Sigmoid colon (tissue), 7 donors: Measurements from ENCODE around the gene SERF2. TPM values are rescaled to one million over a fixed set of nuclear protein-coding genes. Genes with fewer than 3 reads are reported as not detected.

Experiments used
- DNase-seq: peaks from one replicate; pipeline ENCODE4 v3.0.0-alpha.2; 2019
- H3K27ac ChIP-seq, 4 donors: fragments of 200-600 bp; sonication (generic); one replicate each; pipeline ENCODE4 v1.5.1; 2016 to 2019; ENCODE audit warnings: mild to moderate bottlenecking in 1 of 4
- H3K27me3 ChIP-seq, 3 donors: fragments of 200-600 bp; sonication (generic); one replicate each; pipeline ENCODE4 v1.5.1; 2019; ENCODE audit warnings: mild to moderate bottlenecking in 1 of 3
- H3K36me3 ChIP-seq, 4 donors: fragments of 200-600 bp; sonication (generic); one replicate each; pipeline ENCODE4 v1.5.1; 2016 to 2019
- H3K4me1 ChIP-seq, 4 donors: fragments of 200-600 bp; sonication (generic); one replicate each; pipeline ENCODE4 v1.5.1; 2017 to 2019
- H3K4me3 ChIP-seq, 4 donors: fragments of 200-600 bp; sonication (generic); one replicate each; pipeline ENCODE4 v1.5.1; 2017 to 2019; ENCODE audit warnings: mild to moderate bottlenecking in 2 of 4, moderate library complexity in 1 of 4
- H3K9me3 ChIP-seq, 4 donors: fragments of 200-600 bp in 3 of 4; sonication (generic) in 3 of 4; one replicate each; pipeline versions ENCODE4 v1.5.1 to v1.6.1; 2013 to 2019
- EP300 ChIP-seq, 4 donors: sonication (generic); formaldehyde crosslinking; IDR thresholded peaks; one replicate each; pipeline ENCODE4 v1.6.1; 2017; ENCODE audit warnings: antibody characterized with exemption in 4 of 4
- POLR2A ChIP-seq, 2 donors: fragments of 450-650 bp; IDR thresholded peaks; one replicate each; pipeline ENCODE4 v1.6.1; 2016; ENCODE audit warnings: antibody characterized with exemption in 2 of 2, mild to moderate bottlenecking in 2 of 2, moderate library complexity in 2 of 2
- POLR2AphosphoS5 ChIP-seq, 4 donors: sonication (generic); formaldehyde crosslinking; IDR thresholded peaks; one replicate each; pipeline ENCODE4 v1.6.1; 2017; ENCODE audit warnings: antibody characterized with exemption in 4 of 4
- WGBS, 2 donors: extraction: QIAGEN DNeasy Blood & Tissue Kit; methylation state at CpG; one replicate each; pipeline ENCODE4 v1.1.7; 2013; 5-methylcytosine and 5-hydroxymethylcytosine counted together
- intact Hi-C: fragments of 100-400 bp; cut with DNase I; formaldehyde crosslinking; loops from one replicate; pipeline ENCODE4 v1.15.1; 2023
- polyA plus RNA-seq, 3 donors: library from polyadenylated mRNA; stranded (reverse); fragments of 200-250 nt; gene quantifications; one replicate each; pipeline ENCODE4 v1.2.3, GENCODE V29; 2013
- total RNA-seq, 4 donors: library from RNA; depleted of rRNA; stranded (reverse); fragments of >200 nt; gene quantifications; one replicate each; pipeline ENCODE4 v1.1.0, GENCODE V29; 2016
- TF ChIP-seq, protein P1 (sequence below), 4 experiments: fragments of 450-650 bp in 3 of 4; fragments of 200-600 bp in 1 of 4; IDR thresholded peaks; one replicate each; pipeline ENCODE4 v1.5.1; 2016 to 2019; ENCODE audit warnings: antibody characterized with exemption in 4 of 4, mild to moderate bottlenecking in 3 of 4, moderate library complexity in 2 of 4
- donor health status: healthy with polysubstance abuse.
- donor health status: Bipolar disorder and iron deficiency.
- donor health status: healthy.

The SERF2 gene
- total and polyA plus RNA-seq, 7 donors: 625 to 3,090 (median 803) TPM

DNA sequence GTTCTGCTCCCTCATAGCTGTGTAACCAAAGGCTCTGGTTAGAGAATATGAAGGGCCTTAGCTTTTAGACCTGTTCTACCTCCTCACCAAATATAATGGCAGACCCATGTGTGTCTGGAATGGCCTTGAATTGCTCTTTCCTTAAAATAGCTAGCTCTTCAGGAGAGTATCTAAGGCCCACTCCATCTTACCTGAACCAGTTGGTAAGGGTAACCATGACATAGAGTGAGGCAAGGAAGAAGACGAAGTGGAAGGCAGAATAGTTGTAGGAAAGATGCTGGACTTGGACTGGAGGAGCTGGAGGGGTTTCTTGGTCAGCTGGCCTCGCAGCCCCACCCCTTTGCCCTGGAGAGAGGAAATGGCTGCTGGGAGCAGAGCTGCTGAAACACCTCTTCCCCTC is 3.1 kb downstream of the SERF2 start:
- Histone ChIP-seq H3K4me3 (no peak overlapping the region), H3K27me3 (no peaks in the 10 kb centered on the region), H3K36me3 (peaks cover 0 to 57% (median 18%) of the 10 kb centered on the region in 4 donors), H3K27ac (peak overlapping the region in 2 of 4 donors; percentile 4 to 98), H3K4me1 (peaks cover 4 to 66% (median 37%) of the 10 kb centered on the region in 4 donors), H3K9me3 (no peaks in the 10 kb centered on the region)
- WGBS, 2 donors: 85 to 92% methylated on average over 2 of the region's 2 CpGs
- no peak for DNase-seq
- intact Hi-C loops: no loop called here
- TF ChIP-seq, protein P1, sequence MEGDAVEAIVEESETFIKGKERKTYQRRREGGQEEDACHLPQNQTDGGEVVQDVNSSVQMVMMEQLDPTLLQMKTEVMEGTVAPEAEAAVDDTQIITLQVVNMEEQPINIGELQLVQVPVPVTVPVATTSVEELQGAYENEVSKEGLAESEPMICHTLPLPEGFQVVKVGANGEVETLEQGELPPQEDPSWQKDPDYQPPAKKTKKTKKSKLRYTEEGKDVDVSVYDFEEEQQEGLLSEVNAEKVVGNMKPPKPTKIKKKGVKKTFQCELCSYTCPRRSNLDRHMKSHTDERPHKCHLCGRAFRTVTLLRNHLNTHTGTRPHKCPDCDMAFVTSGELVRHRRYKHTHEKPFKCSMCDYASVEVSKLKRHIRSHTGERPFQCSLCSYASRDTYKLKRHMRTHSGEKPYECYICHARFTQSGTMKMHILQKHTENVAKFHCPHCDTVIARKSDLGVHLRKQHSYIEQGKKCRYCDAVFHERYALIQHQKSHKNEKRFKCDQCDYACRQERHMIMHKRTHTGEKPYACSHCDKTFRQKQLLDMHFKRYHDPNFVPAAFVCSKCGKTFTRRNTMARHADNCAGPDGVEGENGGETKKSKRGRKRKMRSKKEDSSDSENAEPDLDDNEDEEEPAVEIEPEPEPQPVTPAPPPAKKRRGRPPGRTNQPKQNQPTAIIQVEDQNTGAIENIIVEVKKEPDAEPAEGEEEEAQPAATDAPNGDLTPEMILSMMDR (IDR thresholded peaks at IDR 0.05): no peak
- TF ChIP-seq EP300 (IDR thresholded peaks at IDR 0.05): no peak

DNA sequence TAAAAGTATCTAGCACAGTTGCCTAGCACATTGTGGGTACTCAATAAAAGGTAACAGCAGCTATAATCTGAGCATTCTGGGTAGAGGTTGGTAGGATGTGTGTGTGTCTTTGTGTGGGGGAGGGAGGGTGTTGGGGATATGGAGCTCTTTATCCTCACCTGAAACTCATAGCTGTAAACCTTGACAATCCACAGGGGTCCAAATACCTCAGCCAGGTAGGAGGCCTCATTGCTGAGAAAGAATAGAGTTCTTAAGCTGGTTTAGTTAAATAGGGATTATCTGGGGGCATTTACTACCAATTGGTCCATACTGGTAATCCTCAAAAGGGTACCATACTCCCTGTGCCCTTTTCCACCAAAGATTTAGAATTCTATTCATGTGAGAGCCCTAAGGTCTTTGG is 3.9 kb downstream of the SERF2 start:
- H3K9me3 ChIP-seq: no peaks in the 10 kb centered on the region
- peaks cover 4 to 70% (median 39%) of the 10 kb centered on the region in 4 donors for H3K4me1 ChIP-seq
- intact Hi-C loops: no loop called here
- no peak for DNase-seq
- no peaks in the 10 kb centered on the region for H3K27me3 ChIP-seq
- no peak overlapping the region for H3K4me3 ChIP-seq
- TF ChIP-seq, protein P1 (IDR thresholded peaks at IDR 0.05): no peak
- TF ChIP-seq POLR2AphosphoS5 (IDR thresholded peaks at IDR 0.05) (no peak), EP300 (IDR thresholded peaks at IDR 0.05) (no peak), POLR2A (IDR thresholded peaks at IDR 0.05) (no peak)
- H3K36me3 ChIP-seq: peaks cover 0 to 57% (median 18%) of the 10 kb centered on the region in 4 donors
- no peak overlapping the region for H3K27ac ChIP-seq

DNA sequence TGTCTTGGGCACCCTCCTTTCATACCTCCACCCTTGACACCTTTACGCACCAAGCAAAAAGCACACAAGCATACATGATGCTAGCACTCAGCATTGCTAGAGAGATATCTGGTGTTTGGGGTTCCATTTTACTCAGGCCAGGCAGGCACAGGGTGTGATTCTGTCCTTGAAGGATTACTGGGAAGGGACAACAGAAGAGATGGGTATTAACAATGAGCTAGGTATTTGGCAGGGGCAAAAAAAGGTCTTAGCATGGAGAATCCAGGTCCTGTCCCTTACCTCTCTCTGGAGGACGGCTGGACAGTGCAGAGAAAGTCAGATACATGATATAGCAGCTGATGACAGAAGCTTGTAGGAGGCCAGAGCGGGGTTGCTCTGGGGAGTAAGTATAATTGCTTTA is 4.4 kb downstream of the SERF2 start:
- Histone ChIP-seq H3K4me1 (peaks cover 4 to 72% (median 45%) of the 10 kb centered on the region in 4 donors), H3K9me3 (no peaks in the 10 kb centered on the region), H3K36me3 (peaks cover 0 to 59% (median 18%) of the 10 kb centered on the region in 4 donors), H3K27me3 (no peaks in the 10 kb centered on the region), H3K27ac (no peak overlapping the region), H3K4me3 (no peak overlapping the region)
- intact Hi-C loops: no loop called here
- 97 to 98% methylated on average over 3 of the region's 3 CpGs for WGBS, 2 donors
- TF ChIP-seq POLR2AphosphoS5 (IDR thresholded peaks at IDR 0.05): no peak
- TF ChIP-seq, protein P1 (IDR thresholded peaks at IDR 0.05): no peak
- no peak for TF ChIP-seq POLR2A (IDR thresholded peaks at IDR 0.05)
- no peak for TF ChIP-seq EP300 (IDR thresholded peaks at IDR 0.05)
- no peak for DNase-seq

DNA sequence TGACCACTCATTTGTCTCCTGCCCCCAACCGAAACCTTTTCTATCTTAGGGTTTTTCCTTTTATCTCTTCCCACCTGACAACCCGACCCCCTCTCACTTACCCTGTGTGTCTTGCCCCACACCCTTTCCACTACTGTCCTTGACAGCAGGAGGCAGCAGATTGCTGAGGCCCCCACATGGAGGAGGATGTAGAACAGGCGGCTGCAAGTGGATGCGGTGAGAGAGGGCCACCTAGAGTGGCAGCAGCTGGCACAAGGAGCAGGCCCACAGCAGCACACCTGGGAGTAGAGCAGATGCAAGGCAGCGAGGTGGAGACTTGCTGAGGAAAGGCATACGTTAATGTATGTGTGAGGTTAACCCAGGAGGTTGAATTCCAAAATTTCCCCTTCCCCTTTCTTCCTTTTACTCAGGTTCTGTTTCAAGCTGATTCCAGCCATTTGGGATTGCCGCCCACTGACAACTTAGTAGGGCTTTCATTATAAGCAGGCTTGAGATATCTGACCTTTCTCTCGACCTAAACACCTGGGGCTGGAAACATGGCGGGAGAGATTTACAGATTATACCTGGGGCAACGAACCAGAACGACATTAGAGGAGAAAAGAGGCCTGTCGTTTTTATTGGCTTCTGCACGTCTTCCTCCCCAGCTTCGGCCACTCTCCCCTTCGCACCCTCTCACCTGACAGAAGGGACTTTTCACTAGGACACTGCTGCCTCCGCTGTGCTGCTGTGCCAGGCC is 7.3 kb downstream of the SERF2 start:
- intact Hi-C loops: no loop called here
- Histone ChIP-seq H3K4me3 (peak overlapping the region in 1 of 4 donors; percentile 76), H3K27ac (peak overlapping the region; percentile 88 to 91 (median 90)), H3K36me3 (peaks cover 2 to 76% (median 19%) of the 10 kb centered on the region in 4 donors), H3K27me3 (no peaks in the 10 kb centered on the region), H3K9me3 (no peaks in the 10 kb centered on the region), H3K4me1 (peaks cover 0 to 55% (median 32%) of the 10 kb centered on the region in 4 donors)
- DNase-seq: no peak
- TF ChIP-seq EP300 (IDR thresholded peaks at IDR 0.05) (no peak), POLR2A (IDR thresholded peaks at IDR 0.05) (no peak), POLR2AphosphoS5 (IDR thresholded peaks at IDR 0.05) (no peak)
- TF ChIP-seq, protein P1 (IDR thresholded peaks at IDR 0.05): no peak
- WGBS, 2 donors: 65 to 81% methylated on average over 16 of the region's 16 CpGs
